Measurements from ENCODE around the gene TTC28.

DNA sequence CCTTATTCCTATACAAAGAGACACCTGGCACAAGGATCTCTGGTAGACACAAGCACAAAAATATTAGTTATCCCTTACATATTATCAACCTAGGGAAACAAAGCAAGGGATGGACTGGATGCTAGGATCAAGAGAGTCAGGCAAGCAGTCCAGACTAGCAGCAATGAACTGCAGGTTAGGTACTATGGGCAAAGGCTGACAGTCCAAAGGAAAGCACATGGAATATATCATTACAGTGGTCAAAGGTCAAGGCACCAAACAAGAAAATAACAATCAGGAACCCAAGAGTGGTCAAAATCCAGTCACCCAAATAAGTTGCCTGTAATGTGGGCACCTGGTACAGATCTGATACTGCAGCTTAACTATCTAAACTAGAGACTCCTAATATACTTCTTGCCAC is 77.7 kb downstream of the TTC28 start:
- TF ChIP-seq, protein P1, sequence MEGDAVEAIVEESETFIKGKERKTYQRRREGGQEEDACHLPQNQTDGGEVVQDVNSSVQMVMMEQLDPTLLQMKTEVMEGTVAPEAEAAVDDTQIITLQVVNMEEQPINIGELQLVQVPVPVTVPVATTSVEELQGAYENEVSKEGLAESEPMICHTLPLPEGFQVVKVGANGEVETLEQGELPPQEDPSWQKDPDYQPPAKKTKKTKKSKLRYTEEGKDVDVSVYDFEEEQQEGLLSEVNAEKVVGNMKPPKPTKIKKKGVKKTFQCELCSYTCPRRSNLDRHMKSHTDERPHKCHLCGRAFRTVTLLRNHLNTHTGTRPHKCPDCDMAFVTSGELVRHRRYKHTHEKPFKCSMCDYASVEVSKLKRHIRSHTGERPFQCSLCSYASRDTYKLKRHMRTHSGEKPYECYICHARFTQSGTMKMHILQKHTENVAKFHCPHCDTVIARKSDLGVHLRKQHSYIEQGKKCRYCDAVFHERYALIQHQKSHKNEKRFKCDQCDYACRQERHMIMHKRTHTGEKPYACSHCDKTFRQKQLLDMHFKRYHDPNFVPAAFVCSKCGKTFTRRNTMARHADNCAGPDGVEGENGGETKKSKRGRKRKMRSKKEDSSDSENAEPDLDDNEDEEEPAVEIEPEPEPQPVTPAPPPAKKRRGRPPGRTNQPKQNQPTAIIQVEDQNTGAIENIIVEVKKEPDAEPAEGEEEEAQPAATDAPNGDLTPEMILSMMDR (IDR thresholded peaks at IDR 0.05; ENCODE audit: extremely low read depth in 1 of 2, insufficient read depth in 1 of 2, low read depth in 1 of 2, low read length in 2 of 2), result no peak
- TF ChIP-seq GATA2 (IDR thresholded peaks at IDR 0.05; ENCODE audit: insufficient read depth, insufficient read length, low read depth, low read length) (no peak), JUN (IDR thresholded peaks at IDR 0.05; ENCODE audit: borderline replicate concordance, insufficient read depth, insufficient read length, low read depth) (no peak), POLR2A (IDR thresholded peaks at IDR 0.05; ENCODE audit: low read depth, low read length) (no peak), EZH2 (IDR thresholded peaks at IDR 0.05; ENCODE audit: borderline replicate concordance, low read depth, low read length, severe bottlenecking) (no peak), POLR2AphosphoS5 (IDR thresholded peaks at IDR 0.05; ENCODE audit: insufficient read depth, low read depth, low read length) (no peak)

Data from endothelial cell of umbilical vein (primary cell).